ENCODE measurements around the gene SLC6A20.
"Not testable (repeated sequence)": the region's sequence is repeated elsewhere in the genome, so short reads cannot be mapped to it uniquely, and the experiment has no call there.

Gene SLC6A20

DNA sequence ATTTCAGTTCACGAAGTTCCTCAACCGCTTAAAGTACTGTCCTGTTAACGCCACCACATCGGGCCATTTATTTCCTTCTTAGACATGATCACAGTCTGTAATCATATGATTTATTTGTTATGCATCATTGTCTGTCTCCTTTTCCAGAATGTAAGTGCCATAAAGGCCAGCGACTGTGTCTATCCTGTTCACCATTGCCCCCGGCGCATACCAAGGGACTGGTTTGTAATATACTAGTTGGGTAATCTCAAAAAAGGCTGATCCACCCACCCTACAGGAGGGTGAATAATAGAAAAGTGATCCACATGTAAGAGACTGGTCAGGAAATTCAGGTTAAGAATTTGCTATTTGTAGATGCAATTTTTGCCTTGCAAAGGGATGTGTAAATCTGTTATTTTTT lies 41.9 kb downstream of the SLC6A20 start:
- no peak for DNase-seq

DNA sequence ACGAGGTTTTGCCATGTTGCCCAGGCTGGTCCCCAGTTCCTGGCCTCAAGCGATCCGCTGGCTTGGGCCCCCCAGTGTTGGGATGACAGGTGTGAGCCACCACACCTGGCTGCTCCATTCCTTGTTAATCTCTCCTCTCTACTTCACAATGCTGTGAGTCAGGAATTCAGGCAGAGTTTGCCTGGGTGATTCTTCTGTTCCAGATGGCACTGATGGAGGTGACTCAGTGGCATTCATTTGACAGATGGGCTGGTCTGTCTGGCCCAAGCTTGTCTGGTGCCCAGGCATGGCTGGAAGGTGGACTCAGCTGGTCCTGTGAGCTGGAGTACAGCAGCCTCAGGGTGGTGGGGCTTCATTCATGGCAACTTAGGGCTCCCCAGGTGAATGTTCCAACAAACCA lies 43.2 kb downstream of the SLC6A20 start:
- DNase-seq: no peak

DNA sequence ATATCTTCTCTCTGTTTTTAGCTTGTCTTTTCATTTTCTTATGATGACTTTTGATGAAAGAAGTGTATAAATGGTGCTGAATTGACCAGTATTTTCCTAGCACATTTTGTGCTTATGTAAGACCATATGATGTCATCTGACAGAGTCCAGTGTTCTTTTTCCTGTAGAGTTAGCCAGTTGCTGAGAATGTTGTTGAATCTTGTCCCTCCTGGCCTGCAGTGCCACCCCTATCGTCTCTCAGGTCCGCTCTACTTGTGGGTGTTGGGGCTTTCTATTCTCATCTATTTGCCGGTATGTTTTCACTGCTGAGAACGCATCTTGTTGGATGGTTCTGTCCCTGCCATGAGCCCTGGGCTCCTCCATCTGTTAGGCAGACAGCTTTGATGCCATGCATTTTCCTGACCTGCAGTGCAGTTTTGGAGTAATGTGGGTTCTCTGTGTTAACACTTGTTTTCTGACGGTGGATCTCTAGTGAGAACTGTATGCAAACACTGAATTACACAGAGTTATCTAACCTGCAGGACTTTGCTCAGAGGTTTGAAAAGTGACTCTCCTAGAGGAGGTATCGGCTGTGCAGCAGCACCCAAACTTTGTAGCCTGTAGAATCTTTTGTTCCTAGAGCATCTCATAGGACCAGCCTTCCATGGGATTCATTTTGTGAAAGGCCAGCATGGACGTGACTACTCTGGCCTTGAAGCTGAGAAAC lies 44.6 kb downstream of the SLC6A20 start:
- no peak for DNase-seq

DNA sequence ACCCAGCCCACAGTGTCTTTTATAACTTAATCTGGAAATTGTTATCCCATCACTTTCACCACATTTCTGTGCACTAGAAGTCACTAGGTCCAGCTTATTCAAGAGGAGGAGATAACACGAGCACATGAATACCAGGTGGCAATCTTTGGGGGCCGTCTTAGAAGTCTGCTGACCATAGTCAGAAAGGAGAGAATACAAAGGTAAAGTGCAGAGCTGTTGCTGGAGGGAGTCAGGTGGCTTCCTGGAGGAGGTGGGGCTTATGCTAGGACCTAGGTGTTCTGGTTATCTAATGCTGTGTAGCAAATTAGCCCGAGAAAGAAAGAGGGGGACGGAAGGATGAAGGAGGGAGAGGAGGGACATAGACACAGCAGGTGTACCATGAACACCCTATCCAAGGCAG lies 46.5 kb downstream of the SLC6A20 start:
- DNase-seq: no peak

DNA sequence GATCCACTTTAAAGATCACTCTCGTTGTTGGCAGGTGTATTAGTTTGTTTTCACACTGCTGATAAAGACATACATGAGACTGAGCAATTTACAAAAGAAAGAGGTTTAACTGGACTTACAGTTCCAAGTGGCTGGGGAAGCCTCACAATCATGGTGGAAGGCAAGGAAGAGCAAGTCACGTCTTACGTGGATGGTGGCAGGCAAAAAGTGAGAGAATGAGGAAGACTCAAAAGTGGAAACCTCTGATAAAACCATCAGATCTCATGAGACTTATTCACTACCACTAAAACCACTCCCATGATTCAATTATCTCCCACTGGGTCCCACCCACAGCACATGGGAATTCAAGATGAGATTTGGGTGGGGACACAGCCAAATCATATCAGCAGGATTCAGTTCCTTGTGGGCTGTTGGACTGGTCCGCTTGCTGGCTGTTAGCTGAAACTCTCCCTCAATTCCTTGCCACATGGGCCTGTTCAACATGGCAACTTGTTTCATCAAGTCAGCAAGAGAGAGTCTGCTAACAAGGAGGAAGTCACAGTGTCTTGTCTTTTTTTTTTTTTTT lies 47.2 kb downstream of the SLC6A20 start:
- not testable (repeated sequence) for DNase-seq

DNA sequence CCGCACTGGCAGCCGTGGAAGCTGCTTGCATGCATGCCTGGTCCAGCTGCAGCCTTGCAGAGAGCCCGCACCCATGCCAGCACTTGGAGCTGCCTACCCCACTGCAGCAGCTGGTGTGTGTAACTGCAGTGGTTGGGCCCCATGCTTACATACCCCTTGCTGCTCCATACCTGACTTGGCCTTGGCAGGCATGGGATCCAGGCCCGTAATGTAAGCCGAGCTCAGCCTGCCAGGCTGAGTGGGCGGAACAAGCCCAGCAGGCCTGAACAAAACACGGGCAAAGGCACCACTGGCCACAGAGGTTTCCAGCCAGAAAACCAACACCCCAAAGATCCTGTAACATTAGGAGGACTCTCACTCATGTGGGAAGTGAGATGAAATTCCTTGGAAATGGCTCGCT lies 48.3 kb downstream of the SLC6A20 start:
- no peak for DNase-seq

DNA sequence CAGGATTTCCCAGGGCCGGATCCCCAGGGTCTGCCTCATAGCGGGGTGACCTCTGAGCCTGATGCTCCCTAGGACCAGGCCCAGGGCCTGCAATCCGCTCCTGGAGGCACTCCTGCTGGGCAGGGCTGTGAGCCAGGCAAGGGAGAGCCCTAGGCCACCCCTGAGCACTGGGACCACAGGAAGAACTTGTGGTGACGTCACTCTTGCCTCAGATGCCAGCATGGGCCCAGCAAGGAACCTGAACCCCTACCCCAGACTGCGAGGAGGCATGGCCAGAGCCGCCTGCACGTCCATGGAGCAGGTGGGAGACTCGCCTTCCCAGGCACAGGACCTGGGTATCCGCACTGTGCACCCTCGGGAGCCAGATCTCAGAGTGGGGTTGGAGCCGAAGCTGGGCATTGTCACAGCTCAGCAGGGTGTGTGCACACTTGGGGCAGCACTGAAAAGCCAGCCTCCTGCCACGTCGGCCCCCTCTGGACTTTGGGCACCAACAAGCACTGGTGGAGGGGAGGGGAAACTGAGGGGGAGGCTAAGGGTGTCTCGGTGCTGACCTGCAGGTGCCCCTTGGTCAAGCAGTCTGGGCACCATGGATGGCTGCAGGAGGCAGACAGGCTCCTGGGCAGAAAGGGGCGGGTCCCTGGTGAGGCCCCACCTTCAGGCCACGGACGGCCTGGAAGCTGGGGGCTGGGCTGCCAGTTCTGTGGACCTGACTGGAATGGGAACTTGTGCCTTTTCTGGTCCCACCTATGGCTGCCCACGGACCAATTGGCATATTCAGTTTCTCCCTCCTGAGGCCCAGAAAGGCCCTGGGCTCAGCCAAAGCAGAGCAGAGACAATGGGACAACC lies 49.3 kb downstream of the SLC6A20 start:
- no peak for DNase-seq

DNA sequence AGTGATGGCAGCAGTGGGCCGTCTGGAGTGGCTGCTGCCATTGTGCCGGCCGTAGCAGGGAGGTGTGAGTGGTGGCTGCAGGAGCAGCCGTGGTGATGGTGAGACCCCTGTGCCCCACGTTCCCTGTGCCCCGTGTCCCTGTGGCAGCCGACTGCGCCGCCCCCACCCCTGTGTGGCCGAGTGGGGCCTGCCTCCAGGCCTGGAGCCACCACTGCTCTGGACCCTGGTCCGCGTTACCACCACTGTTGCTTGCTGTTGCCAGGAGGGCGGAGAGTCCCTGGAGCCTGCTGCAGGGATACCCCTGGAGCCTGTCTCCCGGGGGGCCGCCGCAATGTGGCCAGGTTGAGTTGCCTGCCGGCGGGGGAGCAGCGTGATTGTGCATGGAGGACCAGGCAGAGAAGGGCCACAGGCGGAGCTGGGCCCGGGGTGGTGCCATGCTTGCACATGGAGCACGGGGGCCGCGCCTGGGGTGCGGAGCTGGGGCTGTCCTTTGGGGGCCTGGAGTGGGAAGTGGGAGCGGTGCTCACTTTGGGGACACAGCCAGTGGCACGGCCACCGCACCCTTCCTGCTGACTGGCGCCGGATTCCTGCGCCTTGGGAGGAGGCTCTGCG lies 50.1 kb downstream of the SLC6A20 start:
- DNase-seq: no peak

DNA sequence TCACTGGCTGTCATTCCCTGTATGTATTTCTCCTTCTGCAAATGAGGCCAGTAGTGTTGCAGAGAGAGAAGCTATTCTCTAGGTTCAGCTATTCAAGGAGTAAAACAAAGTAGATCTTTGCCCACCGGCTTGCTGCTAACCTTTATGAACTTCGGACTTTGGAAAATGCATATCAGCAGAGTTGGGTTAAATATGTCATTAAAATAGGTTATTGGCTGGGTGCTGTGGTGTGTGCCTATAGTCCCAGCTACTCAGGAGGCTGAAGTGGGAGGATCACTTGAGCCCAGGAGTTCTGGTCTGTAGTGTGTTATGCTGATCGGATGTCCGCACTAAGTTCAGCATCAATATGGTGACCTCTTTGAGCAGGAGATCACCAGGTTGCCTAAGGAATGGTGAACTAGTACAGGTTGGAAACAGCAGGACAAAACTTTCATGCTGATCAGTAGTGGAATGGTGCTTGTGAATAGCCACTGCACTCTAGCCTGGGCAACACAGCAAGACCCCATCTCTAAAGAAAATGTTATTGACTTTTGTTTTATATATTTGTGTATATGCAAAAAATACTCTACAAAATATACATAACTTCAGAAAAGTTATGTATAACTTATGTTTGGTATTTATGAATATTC lies 53.8 kb downstream of the SLC6A20 start:
- no peak for DNase-seq

DNA sequence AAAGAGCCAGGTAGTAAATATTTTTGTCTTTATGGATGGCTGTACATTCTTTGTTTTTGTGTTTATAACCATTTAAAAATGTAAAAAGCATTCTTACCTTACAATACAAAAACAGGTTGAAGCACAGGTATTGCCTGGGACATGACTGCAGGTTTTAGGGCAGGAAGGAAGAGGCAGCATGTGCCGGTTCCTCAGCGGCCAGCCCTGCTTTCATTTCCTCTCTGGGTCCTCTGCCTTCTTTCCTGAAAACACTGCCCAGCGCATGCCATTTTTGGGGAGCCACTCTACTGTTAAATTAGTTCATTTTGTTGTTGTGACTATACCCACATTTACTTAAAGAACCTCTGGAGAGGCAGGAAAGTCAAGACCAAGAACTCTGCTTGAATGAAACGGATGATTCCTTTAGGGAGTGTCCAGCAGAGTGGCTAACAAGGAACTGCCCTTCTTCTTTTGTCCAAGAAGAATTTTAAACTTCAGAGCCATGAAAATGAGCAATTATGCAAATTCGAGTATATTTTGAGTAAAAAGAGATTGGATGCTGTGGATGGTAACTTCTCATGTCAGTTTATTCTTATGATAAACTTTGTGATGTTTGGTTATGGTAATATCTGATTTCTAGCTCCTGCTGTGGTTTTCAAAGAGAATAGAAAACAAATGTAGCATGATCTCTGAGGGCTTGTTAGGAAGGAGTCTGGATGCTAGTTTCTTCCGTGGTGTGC lies 54.4 kb downstream of the SLC6A20 start:
- no peak for DNase-seq

DNA sequence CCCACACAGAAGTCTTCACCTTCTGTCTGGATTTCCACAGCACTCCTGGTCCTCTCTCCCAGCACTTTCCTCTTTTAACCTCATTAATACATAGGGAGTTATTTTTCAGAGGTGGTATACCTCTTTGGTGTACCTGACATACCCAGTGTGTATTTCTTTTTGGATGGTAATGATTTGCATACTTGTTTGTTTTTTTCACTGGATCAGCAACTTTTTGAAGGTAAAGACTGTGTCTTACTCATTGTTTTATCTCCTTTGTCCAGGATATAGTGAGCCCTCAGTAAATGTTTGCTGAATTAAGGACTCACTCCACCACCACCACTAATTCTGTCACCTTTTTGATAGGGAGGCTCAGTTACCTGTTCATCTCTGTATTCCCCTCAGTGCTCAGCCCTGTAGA lies 55.1 kb downstream of the SLC6A20 start:
- DNase-seq: no peak

DNA sequence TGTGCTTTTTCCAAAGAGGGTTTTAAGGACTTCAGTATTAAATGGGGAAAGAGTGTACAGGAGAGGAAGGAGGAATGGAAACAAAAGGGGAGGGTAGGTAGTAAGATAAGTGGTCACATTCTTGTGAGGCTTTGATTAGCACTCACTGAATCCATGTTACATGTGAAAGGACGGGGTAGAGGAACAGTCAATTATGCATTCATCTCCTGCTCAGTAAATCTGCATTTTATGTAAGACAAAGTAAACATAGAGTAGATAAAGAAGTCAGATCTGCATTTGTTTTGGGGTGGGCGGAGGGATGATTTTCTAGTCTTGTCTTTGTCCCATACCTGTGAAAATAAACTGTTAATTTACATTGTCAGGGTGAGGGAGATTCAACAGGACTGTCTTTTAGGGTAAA lies 56.3 kb downstream of the SLC6A20 start:
- DNase-seq: no peak

DNA sequence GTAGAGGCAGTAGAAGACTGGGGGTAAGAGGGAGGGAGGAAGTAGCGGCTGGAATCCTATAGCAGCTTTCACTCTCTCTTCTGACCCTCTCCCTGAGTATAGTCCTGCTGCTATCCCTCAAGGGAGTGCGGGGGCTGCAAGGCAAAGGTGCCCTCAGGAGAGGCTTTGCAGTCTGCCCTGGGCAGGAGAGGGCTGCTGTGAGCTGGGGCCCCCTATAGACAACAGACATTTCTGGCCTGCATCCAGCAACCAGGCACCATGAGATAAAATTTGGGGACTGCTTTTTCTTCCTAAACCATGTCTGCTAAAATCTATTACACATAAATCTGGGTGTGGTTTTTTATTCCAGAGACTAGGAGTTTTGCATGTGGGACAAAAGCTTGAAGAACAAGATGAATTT lies 59.1 kb downstream of the SLC6A20 start:
- no peak for DNase-seq

DNA sequence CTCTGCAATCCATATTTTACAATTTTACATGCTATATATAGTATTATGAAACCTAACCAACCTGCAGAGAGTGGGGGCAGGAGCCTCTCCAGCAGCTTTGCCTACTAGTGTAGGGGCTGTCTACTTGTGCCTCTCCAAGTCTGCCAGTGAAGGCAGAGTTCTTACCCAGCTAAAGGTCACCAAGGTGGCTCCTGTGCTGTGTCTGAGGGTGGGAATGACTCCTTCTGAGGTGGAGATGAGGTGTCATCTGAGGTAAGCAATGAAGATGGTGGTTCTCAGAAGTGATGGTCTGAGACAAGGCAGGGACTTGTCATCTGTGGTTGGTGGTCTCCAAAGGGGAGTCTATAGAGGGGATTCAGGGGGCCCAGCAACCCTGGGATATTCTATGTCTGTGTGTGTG lies 59.6 kb downstream of the SLC6A20 start:
- DNase-seq: no peak

DNA sequence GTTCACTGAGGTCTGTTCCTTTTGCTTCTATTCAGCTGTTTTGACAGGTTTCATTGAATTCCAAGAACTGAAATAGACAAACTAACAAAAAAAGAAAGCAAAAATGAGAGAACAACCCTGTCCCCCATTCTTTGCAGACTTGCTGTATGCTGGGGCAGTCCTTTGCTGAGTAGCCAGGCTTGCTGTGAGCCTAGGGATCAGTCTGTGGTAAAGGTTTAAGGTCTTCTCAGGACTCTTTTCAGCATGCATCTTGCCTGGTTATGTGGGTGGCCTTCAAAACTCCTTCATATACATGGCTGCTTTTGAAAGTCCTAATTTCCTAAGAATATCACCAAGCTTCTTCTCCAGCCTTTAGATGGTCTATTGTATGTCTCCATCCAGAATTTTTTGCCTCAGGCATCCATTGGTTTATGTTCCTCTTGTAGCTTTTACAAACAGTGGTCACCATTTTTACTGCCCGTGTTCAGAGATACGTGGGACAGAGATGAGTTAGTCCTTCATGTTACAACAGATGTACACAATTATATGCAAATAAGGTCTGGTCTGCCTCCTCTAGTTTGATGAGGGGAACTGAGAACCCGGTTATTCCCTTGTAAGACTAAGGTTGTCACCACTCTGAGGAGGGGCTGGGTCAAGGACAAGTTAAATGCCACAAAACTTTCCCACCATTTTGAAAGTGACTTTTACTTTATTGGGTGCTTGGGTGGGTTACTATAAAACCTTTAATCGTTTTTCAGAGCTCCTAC lies 65.8 kb downstream of the SLC6A20 start:
- DNase-seq: no peak

DNA sequence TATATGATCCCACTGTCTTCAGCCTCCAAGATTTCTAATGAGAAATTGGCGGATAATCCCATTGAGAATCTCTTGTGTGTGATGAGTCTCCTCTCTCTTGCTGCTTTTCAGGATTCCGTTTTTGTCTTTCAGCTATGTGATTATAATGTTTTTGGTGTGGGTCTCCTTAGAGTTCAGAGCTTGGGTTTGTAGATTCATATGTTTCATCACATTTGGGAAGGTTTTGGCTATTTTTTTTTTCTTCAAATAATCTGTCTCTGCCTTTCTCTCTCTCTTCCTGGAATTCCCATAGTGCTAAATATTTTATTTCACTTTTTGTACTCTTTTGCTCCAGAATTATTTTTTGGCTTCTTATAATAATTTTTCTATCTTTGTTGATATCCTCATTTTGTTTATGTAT lies 66.7 kb downstream of the SLC6A20 start:
- DNase-seq: no peak

DNA sequence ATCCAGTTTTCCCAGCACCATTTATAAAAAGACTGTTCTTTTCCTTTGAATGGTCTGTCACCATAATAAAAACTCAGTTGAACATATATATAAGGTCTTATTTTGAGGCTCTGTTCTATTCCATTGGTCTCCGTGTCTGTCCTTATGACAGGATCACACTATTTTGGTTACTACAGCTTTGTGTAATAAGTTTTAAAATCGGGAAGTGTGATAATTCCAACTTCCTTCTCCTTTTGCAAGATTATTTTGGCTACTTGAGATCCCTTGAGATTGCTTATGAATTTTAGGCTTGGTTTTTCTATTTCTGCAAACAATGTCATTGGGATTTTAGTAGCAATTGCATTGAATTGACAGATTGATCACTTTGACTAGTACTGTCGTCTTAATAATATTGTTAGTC lies 71.4 kb downstream of the SLC6A20 start:
- DNase-seq: no peak

DNA sequence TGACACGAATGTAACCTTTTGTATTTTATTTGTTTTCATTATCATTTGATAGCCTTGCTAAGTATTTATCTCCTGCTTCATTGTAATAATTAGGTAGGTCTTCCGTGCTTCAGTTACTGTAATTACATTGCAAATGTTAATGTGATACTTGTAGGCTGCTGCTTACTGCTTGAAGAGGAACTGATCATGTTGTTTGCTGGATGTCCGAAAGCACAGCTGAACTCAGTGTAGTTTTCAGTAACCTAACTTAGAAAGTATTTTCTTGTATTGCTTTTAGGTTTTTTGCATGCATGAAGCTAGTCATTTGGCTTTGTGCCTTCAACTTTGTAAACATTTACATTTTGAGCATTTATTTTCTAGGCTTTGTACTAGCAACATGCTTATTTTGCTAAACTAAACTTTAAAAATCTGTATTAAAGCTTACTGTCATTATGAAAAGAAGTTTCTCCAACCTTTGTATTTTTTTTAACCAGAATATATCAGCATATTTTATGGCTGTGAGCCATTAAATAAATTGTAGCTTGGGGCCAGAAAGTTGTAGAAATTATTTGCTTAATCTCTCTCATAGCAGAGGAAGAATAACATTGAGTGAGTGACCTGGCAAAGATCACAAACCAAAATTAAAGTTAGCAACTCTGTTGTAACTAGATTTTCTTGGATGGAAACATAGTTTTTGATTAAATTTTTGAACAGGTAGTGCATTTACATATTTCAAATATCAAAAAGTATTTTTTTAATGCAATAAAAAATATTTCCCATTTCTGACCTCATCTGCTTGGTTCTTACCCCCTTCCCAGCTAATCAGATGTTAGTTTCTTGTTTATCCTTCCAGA lies 76.5 kb downstream of the SLC6A20 start:
- DNase-seq: no peak

DNA sequence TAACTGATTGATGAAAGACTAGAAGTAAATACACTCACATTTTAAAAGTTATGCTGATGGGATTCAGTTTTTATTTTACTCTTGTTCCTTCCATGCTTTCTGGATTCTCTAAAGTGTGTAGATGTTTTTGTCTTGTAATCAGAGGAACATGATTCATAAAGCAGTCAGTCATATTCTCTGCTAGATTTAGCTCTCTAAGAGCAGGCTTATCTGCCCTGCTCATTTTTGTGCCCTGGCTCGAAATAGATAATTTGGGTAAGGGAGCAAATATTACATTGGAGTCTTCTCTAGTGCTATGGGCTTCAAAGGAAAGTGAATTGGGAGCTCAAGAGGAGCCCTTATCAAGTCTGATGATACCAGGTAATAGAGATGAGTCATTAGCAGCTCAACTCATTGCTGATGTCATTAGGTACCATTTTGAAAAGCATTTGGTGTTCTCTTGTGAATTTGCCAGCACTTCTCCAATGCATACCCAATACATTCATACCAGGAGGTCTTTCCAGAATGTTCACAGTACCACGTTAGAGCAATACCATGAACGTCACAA lies 79.5 kb downstream of the SLC6A20 start:
- DNase-seq: no peak

DNA sequence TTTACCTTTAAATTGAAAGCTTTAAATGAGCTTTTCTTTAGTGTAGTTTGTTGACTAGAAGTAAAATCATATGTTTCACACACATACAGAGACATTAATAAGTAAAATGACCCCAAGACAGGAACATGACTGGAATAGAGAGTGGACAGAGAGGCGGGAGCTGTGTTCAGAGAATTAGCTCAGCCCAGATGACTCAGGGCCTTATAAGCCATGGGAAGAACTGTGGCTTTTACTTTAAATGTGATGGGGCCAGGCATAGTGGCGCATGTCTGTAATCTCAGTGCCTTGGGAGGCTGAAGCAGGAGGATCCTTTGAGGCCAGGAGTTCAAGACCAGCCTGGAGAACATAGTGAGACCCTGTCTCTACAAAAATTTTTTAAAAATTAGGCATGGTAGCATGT lies 80.4 kb downstream of the SLC6A20 start:
- DNase-seq: no peak

All from NCI-H1417 treated with DMSO at 0.1 percent for 48 hours (cell line).